HG02763 (cell line): ENCODE results near the gene LTBR.
A peak's percentile ranks its signal among the peaks of the same experiment; 100 is the strongest.
"Not testable (repeated sequence)": the region's sequence is repeated elsewhere in the genome, so short reads cannot be mapped to it uniquely, and the experiment has no call there.

Experiments
- ATAC-seq: cut with Tn5 transposase; IDR thresholded peaks from one replicate; pipeline ENCODE4 v1.9.1; 2021; ENCODE audit warnings: mild to moderate bottlenecking, moderate library complexity; ENCODE audit not compliant: unreplicated experiment

Gene LTBR

DNA sequence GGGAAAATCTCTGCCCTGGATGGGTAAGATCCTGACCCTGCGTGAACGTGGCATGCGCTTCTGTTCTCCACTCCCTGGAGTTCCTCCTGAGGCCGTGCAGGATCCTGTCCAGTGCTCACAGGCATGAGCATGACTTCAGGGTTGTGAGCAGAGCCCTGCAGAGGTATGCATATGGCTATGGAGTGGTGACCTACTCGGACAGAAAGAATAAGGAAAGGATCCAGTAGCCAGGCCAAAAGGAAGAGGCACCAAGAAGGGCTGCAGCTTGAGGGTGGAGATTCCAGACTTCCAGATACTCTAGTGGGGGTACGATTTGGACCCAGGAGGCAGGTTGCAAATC, 40.0 kb downstream of the LTBR start:
- no peak for ATAC-seq

DNA sequence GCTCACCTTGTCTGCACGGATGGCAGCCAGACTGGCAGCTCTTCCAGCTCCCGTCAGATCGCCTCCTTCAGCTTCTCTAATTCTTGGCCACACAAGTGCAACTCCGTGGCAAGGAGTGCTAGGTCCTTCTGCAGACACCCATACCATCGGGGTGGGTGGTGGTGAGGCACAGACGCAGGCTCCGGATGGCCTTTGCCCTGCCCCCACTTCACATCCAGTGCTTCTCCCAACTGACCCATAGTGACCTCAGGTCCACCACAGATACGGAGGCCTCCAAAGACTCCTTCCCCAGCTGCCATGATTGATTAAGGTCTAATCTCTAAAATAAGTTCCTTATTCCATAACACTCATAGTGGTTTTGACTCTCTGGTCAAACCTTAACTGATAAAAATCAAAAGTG, 40.9 kb downstream of the LTBR start:
- no peak for ATAC-seq

DNA sequence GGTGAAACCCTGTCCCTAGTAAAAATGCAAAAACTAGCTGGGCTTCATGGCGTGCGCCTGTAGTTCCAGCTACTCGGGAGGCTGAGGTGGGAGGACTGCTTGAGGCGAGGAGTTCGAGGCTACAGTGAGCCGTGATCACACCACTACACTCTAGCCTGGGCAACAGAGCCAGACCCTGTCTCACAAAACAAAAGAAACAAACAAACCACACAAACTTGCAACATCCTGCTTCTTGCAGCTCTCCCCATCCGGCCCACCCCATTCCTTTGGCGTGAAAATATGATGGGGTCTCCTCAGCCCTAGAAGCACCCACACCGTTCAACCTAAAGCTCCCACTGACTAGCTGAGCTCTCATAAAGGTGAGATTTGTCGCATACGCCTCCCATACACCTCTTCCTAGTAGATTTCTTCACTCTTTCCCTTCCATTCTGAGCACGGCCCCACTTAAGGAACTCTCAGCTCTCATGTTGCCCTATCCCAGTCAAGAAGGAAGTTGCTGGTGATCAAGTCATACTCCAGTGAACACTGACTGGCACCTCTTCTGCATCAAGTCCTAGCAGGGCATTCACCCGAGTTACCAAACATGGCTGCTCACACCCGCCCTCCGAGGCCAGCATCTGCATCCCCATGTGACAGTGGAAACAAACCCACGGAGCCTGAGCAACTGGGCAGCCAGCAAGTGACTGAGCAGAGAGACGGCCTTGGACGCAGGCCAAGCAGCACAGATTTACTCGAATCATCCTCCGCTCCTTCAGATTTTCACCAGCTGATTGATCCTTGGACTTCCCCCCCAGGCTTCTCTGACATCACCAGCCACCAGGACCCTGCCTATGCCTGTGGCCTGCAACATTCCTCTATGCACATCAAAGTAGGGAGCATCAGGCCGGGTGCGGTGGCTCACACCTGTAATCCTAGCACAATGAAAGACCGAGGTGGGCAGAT, 41.9 kb downstream of the LTBR start:
- no peak for ATAC-seq

DNA sequence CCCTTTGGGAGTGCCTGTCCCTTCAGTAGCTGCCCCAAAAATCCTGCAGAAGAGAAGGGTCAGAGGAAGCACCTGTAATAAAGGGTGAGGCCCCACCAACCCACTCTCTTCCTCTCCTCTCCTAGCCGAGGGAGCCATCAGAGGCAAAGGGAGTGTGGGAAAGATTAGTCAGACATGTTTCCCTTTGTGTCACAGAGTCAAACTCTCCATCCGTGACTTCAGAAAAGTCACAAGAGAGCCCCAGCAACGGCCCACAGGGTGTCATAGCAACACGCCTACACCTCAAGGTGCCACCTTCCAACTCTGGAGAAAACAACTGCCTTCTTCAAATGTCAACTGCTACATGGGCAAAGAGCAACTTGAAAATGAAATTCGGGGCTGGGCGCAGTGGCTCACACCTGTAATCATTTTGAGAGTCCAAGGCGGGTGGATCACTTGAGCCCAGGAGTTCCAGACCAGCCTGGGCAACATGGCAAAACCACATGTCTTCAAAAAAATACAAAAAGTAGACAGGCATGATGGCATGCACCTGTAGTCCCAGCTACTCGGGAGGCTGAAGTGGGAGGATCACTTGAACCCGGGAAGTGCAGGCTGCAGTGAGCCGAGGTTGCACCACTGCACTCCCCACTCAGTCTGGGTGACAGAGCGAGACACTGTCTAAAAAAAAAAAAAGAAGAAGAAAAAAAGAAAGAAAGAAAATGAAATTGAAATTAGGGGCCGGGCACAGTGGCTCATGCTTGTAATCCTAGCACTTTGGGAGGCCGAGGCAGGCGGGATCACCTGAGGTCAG, 43.1 kb downstream of the LTBR start:
- peak; percentile 68 for ATAC-seq

DNA sequence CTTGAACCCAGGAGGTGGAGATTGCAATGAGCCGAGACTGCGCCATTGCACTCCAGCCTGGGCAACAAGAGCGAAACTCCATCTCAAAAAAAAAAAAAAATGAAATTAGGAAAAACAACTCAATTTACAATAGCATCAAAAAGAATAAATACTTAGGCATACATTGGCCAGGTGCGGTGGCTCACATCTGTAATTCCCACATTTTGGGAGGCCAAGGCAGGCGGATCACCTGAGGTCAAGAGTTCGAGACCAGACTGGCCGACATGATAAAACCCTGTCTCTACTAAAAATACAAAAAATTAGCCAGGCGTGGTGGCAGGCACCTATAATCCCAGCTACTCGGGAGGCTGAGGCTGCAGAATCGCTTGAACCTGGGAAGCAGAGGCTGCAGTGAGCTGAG, 43.8 kb downstream of the LTBR start:
- not testable (repeated sequence) for ATAC-seq

DNA sequence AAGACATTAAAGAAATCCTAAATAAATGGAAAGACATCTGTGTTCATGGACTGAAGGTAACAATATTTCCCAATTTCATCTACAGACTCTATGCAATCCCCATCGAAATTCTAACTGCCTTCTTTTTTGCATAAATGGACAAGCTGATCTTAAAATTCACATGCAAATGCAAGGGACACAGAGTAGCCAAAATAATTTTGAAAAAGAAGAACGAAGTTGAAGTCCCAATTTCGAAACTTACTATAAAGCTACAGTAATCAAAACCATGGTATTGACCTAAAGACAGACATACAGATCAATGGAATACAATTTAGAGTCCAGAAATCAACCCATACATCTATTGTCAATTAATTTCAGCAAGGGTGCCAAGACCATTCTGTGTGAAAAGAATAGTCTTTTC, 44.4 kb downstream of the LTBR start:
- no peak for ATAC-seq

DNA sequence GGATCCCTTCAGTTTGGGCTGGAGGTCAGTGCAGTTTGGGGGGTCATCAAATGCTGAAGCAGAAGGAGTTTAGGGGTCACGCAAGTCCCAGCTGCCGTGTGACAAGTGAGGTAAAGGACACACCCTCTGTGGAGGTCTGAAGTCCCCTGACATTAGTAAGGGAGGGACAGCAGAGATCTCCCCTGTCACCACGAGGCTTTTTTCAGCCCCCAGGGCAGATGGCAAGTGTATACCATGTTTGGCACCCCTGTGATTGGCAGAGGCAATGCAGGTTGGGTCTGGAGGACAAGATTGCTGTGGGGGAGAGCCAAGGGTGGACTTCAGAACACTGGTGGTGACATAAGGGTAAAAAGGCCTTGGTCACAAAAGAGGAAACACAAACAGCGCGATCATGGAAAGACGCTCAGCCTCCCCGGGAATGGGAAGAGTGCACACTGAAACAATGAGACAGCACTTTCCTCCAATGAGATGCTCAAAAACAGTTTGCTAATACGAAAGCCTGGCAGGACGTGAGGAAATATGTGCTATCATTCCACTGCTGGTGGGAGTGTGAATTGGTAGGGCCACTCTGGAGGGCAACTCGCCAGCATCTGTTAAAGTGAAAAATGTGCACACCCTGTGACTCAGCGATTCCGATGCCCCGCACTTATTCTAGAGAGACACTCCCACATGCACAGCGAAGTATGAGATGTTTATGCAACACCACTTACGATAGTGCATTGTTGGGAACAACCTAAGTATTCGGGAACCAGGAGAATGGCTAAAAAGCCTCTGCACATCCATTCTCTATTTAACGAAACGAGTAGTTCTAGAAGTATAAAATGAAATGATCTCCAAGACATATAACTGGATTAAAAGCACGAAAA, 46.4 kb downstream of the LTBR start:
- no peak for ATAC-seq

DNA sequence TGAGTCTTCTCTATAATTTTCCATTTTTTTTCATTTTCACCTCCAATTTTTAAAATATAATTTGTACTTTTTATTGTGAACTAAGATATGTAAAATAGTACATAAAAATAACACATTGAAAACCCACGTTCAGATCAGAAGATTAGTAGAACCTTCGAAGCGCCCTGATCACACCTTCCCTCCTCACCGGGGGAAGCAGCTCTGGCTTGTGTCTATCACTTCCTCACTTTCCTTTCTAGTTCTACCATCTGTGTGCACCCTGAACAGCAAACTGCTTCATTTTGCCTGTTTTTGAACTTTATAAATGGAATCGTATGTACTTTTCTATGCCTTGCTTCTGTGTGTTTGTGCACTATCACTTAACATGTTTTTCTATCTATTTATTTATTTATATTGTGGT, 49.0 kb downstream of the LTBR start:
- ATAC-seq, result no peak

DNA sequence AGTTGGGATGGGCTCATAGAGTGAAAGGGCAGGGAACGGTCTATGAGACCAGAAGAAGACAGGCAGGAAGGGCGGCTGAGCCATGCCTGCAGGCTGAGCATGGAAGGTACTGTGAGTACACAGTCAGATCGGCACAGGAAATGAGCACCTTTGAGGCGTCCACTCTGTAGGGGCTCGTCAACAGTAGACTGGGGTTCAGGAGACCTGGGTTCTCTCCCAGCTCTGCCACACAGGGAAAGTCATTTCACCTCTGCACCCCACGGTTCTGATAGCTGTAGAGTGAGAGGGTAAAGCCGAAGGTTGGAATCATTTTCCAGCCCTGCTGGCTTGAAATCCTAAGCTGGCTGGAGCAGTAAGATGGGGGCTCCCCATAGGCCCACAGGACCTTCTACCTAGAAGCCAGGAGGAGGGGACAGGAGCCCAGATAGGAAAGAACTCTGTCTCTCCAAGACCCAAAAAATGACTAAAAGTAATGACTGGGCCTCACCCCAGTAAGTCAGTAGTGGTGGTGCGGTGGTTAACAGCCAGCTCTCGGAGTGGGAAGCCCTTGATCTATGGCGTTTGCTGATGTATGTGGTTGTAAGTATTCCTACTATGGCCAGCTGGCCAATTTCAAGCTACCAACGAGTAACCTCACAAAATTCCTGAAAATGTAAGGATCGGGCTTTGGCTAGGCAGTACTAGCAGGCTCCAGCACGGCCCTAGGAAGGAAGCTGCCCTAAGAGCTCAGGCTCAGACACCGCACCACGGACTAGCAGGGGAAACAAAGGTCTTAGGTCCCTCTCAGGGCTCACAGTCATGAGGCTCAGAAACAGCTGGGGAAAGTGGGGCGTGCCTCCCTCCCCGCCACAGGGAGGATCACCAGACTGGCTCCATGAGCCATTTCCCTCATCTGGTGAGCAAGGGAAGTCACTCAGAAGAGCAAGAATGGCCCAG, 50.5 kb downstream of the LTBR start:
- ATAC-seq, result no peak

DNA sequence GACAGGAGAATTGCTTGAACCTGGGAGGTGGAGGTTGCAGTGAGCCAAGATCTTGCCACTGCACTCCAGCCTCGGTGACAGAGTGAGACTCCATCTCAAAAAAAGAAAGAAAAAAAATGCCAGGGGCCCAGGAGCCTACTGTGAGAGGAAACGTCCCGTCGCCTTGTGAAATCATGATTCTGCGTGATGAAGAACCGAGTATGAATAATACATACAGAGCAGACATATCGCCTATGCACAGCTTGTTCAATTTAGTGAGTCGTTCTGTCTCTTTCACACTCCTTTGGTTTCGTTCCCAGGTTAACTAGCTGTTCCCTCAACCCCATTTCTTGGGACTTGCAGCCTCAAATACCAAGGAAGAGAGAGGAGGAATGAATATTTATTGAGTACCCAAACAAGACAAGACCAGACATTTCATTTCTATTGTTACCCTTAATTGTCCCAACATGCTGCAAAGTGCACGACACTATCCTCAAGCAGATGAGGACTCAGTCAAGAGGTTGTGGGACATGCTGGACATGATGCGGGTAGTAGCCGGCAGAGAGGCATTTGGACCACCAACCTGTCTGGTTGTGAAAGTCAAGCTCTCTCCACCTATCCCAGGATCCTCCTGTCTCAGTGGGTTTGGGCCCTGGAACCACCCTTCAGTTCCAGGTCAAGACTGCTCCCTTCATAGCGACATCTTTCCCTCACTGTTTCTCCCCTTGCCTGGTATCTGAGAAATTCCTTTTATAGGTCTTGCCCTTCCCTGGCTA, 52.2 kb downstream of the LTBR start:
- no peak for ATAC-seq

DNA sequence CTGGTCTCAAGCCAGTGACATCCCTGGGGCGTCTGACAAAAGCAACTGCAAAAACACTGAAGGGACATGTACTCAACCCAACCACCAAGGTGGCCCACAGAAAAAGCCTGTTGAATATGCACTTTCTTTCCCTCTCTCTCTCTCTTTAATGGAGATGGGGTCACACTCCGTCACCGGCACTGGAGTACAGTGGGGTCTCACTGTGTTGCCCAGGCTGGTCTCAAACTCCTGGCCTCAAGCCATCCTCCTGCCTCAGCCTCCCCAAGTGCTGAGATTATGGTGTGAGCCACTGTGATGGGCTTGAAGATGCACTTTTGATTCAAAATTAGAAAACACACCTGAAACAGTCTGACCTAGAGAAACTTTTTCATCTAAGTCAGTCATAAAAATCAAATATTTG, 53.6 kb downstream of the LTBR start:
- no peak for ATAC-seq

DNA sequence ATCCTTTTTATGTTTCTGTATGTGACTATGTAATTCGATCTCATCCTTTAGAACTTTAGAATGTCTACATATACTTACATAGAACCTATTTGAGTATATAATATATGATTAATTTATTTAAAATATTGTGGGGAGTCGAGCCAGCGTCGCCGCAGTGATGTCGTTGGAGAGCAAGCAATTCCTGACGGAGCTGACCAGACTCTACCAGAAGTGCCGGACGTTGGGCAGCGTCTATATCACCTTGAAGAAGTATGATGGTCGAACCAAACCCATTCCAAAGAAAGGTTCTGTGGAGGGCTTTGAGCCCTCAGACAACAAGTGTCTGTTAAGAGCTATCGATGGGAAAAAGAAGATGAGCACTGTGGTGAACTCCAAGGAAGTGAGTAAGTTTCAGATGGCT, 54.4 kb downstream of the LTBR start:
- ATAC-seq, result no peak

DNA sequence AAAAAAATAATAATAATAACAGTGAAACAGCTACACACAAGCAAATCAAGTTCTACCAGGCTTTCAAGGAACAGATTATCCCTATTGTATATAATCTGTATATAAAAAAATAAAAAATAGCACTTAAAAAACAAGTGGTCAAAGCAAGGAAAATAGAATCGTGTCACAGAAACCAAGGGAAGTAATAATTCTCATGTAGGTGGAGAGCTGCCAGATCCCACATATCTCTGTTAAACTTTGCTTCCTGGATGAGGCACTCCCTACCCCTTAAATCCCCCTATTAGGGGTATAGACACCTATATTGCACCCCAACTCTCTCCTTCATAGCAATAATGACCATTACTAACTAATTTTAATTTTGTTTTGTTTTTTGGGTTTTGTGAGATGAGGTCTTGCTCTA, 56.4 kb downstream of the LTBR start:
- no peak for ATAC-seq
